ENCODE results near the gene CNTN4.

Gene CNTN4

GRCh38 chr3:2204054-2204453 lies 105.4 kb downstream of the CNTN4 start:
- Histone ChIP-seq H3K4me3 (ENCODE audit: low read depth in 1 of 2, low read length in 2 of 2) (no peak overlapping the region), H3K9me3 (ENCODE audit: control insufficient read depth in 1 of 2, low read length in 2 of 2) (no peaks in the 10 kb centered on the region), H3K36me3 (ENCODE audit: control insufficient read depth in 1 of 2, insufficient read depth in 2 of 2, low read length in 2 of 2) (no peaks in the 10 kb centered on the region), H3K9ac (ENCODE audit: low read depth in 1 of 2, low read length in 2 of 2) (no peak overlapping the region), H3K4me1 (ENCODE audit: control insufficient read depth in 1 of 2, insufficient read depth in 2 of 2, low read length in 2 of 2) (no peaks in the 10 kb centered on the region), H3K27me3 (ENCODE audit: control insufficient read depth in 1 of 2, insufficient read depth in 2 of 2, low read length in 2 of 2) (no peaks in the 10 kb centered on the region), H3K27ac (ENCODE audit: low read depth, low read length) (no peak overlapping the region)

- Histone ChIP-seq H3K9ac (ENCODE audit: low read depth in 1 of 2, low read length in 2 of 2) (no peak overlapping the region), H3K27me3 (ENCODE audit: control insufficient read depth in 1 of 2, insufficient read depth in 2 of 2, low read length in 2 of 2) (no peaks in the 10 kb centered on the region), H3K4me1 (ENCODE audit: control insufficient read depth in 1 of 2, insufficient read depth in 2 of 2, low read length in 2 of 2) (no peaks in the 10 kb centered on the region), H3K9me3 (ENCODE audit: control insufficient read depth in 1 of 2, low read length in 2 of 2) (no peaks in the 10 kb centered on the region), H3K27ac (ENCODE audit: low read depth, low read length) (no peak overlapping the region), H3K4me3 (ENCODE audit: low read depth in 1 of 2, low read length in 2 of 2) (no peak overlapping the region), H3K36me3 (ENCODE audit: control insufficient read depth in 1 of 2, insufficient read depth in 2 of 2, low read length in 2 of 2) (no peaks in the 10 kb centered on the region)
Measured at GRCh38 chr3:2205692-2206091, 107.0 kb downstream of the CNTN4 start.

GRCh38 chr3:2206536-2206935 lies 107.9 kb downstream of the CNTN4 start:
- Histone ChIP-seq H3K4me3 (ENCODE audit: low read depth in 1 of 2, low read length in 2 of 2) (no peak overlapping the region), H3K27ac (ENCODE audit: low read depth, low read length) (no peak overlapping the region), H3K4me1 (ENCODE audit: control insufficient read depth in 1 of 2, insufficient read depth in 2 of 2, low read length in 2 of 2) (no peaks in the 10 kb centered on the region)

GRCh38 chr3:2211568-2211967 lies 112.9 kb downstream of the CNTN4 start:
- Histone ChIP-seq H3K36me3 (ENCODE audit: control insufficient read depth in 1 of 2, insufficient read depth in 2 of 2, low read length in 2 of 2) (no peaks in the 10 kb centered on the region), H3K9me3 (ENCODE audit: control insufficient read depth in 1 of 2, low read length in 2 of 2) (peaks cover 0 to 3% of the 10 kb centered on the region in 2 donors), H3K4me1 (ENCODE audit: control insufficient read depth in 1 of 2, insufficient read depth in 2 of 2, low read length in 2 of 2) (no peaks in the 10 kb centered on the region), H3K27me3 (ENCODE audit: control insufficient read depth in 1 of 2, insufficient read depth in 2 of 2, low read length in 2 of 2) (no peaks in the 10 kb centered on the region), H3K4me3 (ENCODE audit: low read depth in 1 of 2, low read length in 2 of 2) (no peak overlapping the region), H3K9ac (ENCODE audit: low read depth in 1 of 2, low read length in 2 of 2) (no peak overlapping the region), H3K27ac (ENCODE audit: low read depth, low read length) (no peak overlapping the region)

More at GRCh38 chr3:2206536-2206935, 107.9 kb downstream of the CNTN4 start:
- Histone ChIP-seq H3K9ac (ENCODE audit: low read depth in 1 of 2, low read length in 2 of 2) (no peak overlapping the region), H3K36me3 (ENCODE audit: control insufficient read depth in 1 of 2, insufficient read depth in 2 of 2, low read length in 2 of 2) (no peaks in the 10 kb centered on the region), H3K27me3 (ENCODE audit: control insufficient read depth in 1 of 2, insufficient read depth in 2 of 2, low read length in 2 of 2) (no peaks in the 10 kb centered on the region), H3K9me3 (ENCODE audit: control insufficient read depth in 1 of 2, low read length in 2 of 2) (peaks cover 0 to 3% of the 10 kb centered on the region in 2 donors)

- H3K36me3 ChIP-seq (ENCODE audit: control insufficient read depth in 1 of 2, insufficient read depth in 2 of 2, low read length in 2 of 2): no peaks in the 10 kb centered on the region
- H3K27me3 ChIP-seq (ENCODE audit: control insufficient read depth in 1 of 2, insufficient read depth in 2 of 2, low read length in 2 of 2): no peaks in the 10 kb centered on the region
- H3K4me1 ChIP-seq (ENCODE audit: control insufficient read depth in 1 of 2, insufficient read depth in 2 of 2, low read length in 2 of 2): no peaks in the 10 kb centered on the region
- H3K9ac ChIP-seq (ENCODE audit: low read depth in 1 of 2, low read length in 2 of 2): no peak overlapping the region
- no peak overlapping the region for H3K4me3 ChIP-seq (ENCODE audit: low read depth in 1 of 2, low read length in 2 of 2)
- H3K27ac ChIP-seq (ENCODE audit: low read depth, low read length): no peak overlapping the region
- H3K9me3 ChIP-seq (ENCODE audit: control insufficient read depth in 1 of 2, low read length in 2 of 2): peaks cover 0 to 3% of the 10 kb centered on the region in 2 donors
Measured at GRCh38 chr3:2212206-2212605, 113.5 kb downstream of the CNTN4 start.

- no peaks in the 10 kb centered on the region for H3K4me1 ChIP-seq (ENCODE audit: control insufficient read depth in 1 of 2, insufficient read depth in 2 of 2, low read length in 2 of 2)
- H3K9me3 ChIP-seq (ENCODE audit: control insufficient read depth in 1 of 2, low read length in 2 of 2): peaks cover 0 to 2% of the 10 kb centered on the region in 2 donors
- no peak overlapping the region for H3K27ac ChIP-seq (ENCODE audit: low read depth, low read length)
- no peaks in the 10 kb centered on the region for H3K27me3 ChIP-seq (ENCODE audit: control insufficient read depth in 1 of 2, insufficient read depth in 2 of 2, low read length in 2 of 2)
- H3K36me3 ChIP-seq (ENCODE audit: control insufficient read depth in 1 of 2, insufficient read depth in 2 of 2, low read length in 2 of 2): no peaks in the 10 kb centered on the region
- H3K9ac ChIP-seq (ENCODE audit: low read depth in 1 of 2, low read length in 2 of 2): no peak overlapping the region
- H3K4me3 ChIP-seq (ENCODE audit: low read depth in 1 of 2, low read length in 2 of 2): no peak overlapping the region
Measured at GRCh38 chr3:2218375-2218774, 119.7 kb downstream of the CNTN4 start.

- H3K4me1 ChIP-seq (ENCODE audit: control insufficient read depth in 1 of 2, insufficient read depth in 2 of 2, low read length in 2 of 2): no peaks in the 10 kb centered on the region
- no peak overlapping the region for H3K9ac ChIP-seq (ENCODE audit: low read depth in 1 of 2, low read length in 2 of 2)
- no peak overlapping the region for H3K27ac ChIP-seq (ENCODE audit: low read depth, low read length)
- H3K9me3 ChIP-seq (ENCODE audit: control insufficient read depth in 1 of 2, low read length in 2 of 2): peaks cover 0 to 2% of the 10 kb centered on the region in 2 donors
- no peaks in the 10 kb centered on the region for H3K27me3 ChIP-seq (ENCODE audit: control insufficient read depth in 1 of 2, insufficient read depth in 2 of 2, low read length in 2 of 2)
- H3K4me3 ChIP-seq (ENCODE audit: low read depth in 1 of 2, low read length in 2 of 2): no peak overlapping the region
- H3K36me3 ChIP-seq (ENCODE audit: control insufficient read depth in 1 of 2, insufficient read depth in 2 of 2, low read length in 2 of 2): no peaks in the 10 kb centered on the region
Measured at GRCh38 chr3:2218816-2219215, 120.2 kb downstream of the CNTN4 start.

GRCh38 chr3:2236203-2236602 lies 137.5 kb downstream of the CNTN4 start:
- Histone ChIP-seq H3K27ac (ENCODE audit: low read depth, low read length) (no peak overlapping the region), H3K4me1 (ENCODE audit: control insufficient read depth in 1 of 2, insufficient read depth in 2 of 2, low read length in 2 of 2) (no peaks in the 10 kb centered on the region), H3K9me3 (ENCODE audit: control insufficient read depth in 1 of 2, low read length in 2 of 2) (no peaks in the 10 kb centered on the region), H3K27me3 (ENCODE audit: control insufficient read depth in 1 of 2, insufficient read depth in 2 of 2, low read length in 2 of 2) (no peaks in the 10 kb centered on the region), H3K4me3 (ENCODE audit: low read depth in 1 of 2, low read length in 2 of 2) (no peak overlapping the region), H3K9ac (ENCODE audit: low read depth in 1 of 2, low read length in 2 of 2) (no peak overlapping the region), H3K36me3 (ENCODE audit: control insufficient read depth in 1 of 2, insufficient read depth in 2 of 2, low read length in 2 of 2) (no peaks in the 10 kb centered on the region)

GRCh38 chr3:2244137-2244536 lies 145.5 kb downstream of the CNTN4 start:
- no peak overlapping the region for H3K9ac ChIP-seq (ENCODE audit: low read depth in 1 of 2, low read length in 2 of 2)
- H3K27ac ChIP-seq (ENCODE audit: low read depth, low read length): no peak overlapping the region
- H3K4me1 ChIP-seq (ENCODE audit: control insufficient read depth in 1 of 2, insufficient read depth in 2 of 2, low read length in 2 of 2): no peaks in the 10 kb centered on the region
- H3K9me3 ChIP-seq (ENCODE audit: control insufficient read depth in 1 of 2, low read length in 2 of 2): peaks cover 0 to 11% of the 10 kb centered on the region in 2 donors
- H3K27me3 ChIP-seq (ENCODE audit: control insufficient read depth in 1 of 2, insufficient read depth in 2 of 2, low read length in 2 of 2): no peaks in the 10 kb centered on the region
- H3K4me3 ChIP-seq (ENCODE audit: low read depth in 1 of 2, low read length in 2 of 2): no peak overlapping the region
- H3K36me3 ChIP-seq (ENCODE audit: control insufficient read depth in 1 of 2, insufficient read depth in 2 of 2, low read length in 2 of 2): no peaks in the 10 kb centered on the region

GRCh38 chr3:2246873-2247648 lies 148.4 kb downstream of the CNTN4 start:
- Histone ChIP-seq H3K27me3 (ENCODE audit: control insufficient read depth in 1 of 2, insufficient read depth in 2 of 2, low read length in 2 of 2) (no peaks in the 10 kb centered on the region), H3K4me3 (ENCODE audit: low read depth in 1 of 2, low read length in 2 of 2) (no peak overlapping the region), H3K9ac (ENCODE audit: low read depth in 1 of 2, low read length in 2 of 2) (no peak overlapping the region), H3K9me3 (ENCODE audit: control insufficient read depth in 1 of 2, low read length in 2 of 2) (peaks cover 0 to 11% of the 10 kb centered on the region in 2 donors), H3K27ac (ENCODE audit: low read depth, low read length) (no peak overlapping the region), H3K36me3 (ENCODE audit: control insufficient read depth in 1 of 2, insufficient read depth in 2 of 2, low read length in 2 of 2) (no peaks in the 10 kb centered on the region), H3K4me1 (ENCODE audit: control insufficient read depth in 1 of 2, insufficient read depth in 2 of 2, low read length in 2 of 2) (no peaks in the 10 kb centered on the region)
